ENCODE results near the gene SP2. TPM values are rescaled to one million over a fixed set of nuclear protein-coding genes. Genes with fewer than 3 reads are reported as not detected.
A peak's percentile ranks its signal among the peaks of the same experiment; 100 is the strongest.

The SP2 gene
- polyA plus RNA-seq (2013, experiment 1 of 2) = 26.7 TPM
- 27.6 TPM for polyA plus RNA-seq (2013, experiment 2 of 2)

DNA sequence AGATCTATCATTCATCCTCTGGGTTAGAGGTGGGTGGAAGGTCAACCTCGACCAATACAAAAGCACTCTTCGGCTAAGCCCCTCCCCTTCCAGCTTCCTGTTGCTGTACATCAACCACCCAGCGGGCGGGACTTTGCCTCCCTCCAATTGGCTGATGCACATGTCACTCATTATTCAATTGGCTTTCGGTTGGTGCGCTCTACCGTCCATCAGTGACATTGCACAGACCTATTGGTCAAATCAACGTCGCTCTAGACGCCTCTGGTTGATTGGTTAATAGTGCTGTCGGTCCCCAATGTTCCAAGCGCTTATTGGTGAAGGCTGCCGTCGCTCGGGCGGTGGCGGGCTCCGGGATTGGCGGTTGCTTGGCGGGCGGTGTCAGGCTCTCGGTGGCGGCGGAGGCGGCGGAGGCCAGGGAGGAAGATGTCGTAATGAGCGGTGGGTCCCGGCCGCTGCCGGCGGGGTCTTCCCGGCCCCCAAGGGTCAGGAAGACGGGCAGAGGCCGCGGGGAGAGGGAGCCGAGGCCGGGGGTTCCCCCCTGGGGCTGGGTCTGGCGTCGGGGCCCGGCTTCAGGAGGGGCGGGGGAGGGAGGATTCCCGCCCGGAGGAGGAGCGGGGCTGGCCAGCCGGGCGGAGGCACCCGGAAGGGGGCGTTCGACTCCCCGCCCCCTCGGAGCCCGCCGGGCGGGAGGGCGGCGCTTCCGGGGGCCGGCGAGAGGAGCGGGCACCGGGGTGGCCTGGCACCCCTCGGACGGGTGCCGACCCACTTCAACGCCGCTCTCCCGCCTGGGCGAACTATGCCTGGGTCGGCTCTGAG is at the start of gene SP2:
SP2 (plus strand) TSS at position 381 of the 816 bp plus-strand sequence; CDS start at position 432, 51 bp downstream.
- Histone ChIP-seq H3K14ac (ENCODE audit: low read length) (no peak within 1 kb of the TSS), H3K4me3 (ENCODE audit: low read length in 2 of 2) (peak within 1 kb of the TSS; percentile 90 to 97), H2BK12ac (ENCODE audit: low read length) (no peak within 1 kb of the TSS), H3K4ac (ENCODE audit: low read length) (no peak within 1 kb of the TSS), H3K23ac (ENCODE audit: low read depth, low read length, poor library complexity) (peak within 1 kb of the TSS; percentile 96), H2AK5ac (ENCODE audit: low read depth, low read length) (peak within 1 kb of the TSS; percentile 78), H3K4me1 (ENCODE audit: control insufficient read depth in 2 of 2, insufficient read depth in 1 of 2, low read depth in 1 of 2, low read length in 2 of 2) (peaks cover 6 to 7% of the 10 kb centered on the region in 2 donors), H3K9me3 (replicated peaks in 1 of 2; ENCODE audit: control insufficient read depth in 2 of 2, insufficient read depth in 1 of 2, low read depth in 1 of 2, low read length in 2 of 2) (no peaks in the 10 kb centered on the region), H2BK120ac (ENCODE audit: low read depth, low read length) (no peak within 1 kb of the TSS), H3K18ac (ENCODE audit: low read length) (peak within 1 kb of the TSS; percentile 98), H4K8ac (ENCODE audit: low read depth, low read length) (no peak within 1 kb of the TSS), H3K9ac (ENCODE audit: low read depth, low read length, poor library complexity) (peak within 1 kb of the TSS; percentile 97), H4K91ac (ENCODE audit: low read depth, low read length, poor library complexity) (peak within 1 kb of the TSS; percentile 85), H2BK15ac (ENCODE audit: low read length) (no peak within 1 kb of the TSS), H2BK5ac (ENCODE audit: low read length) (peak within 1 kb of the TSS; percentile 76), H3K79me1 (ENCODE audit: low read depth, low read length) (peaks cover 3% of the 10 kb centered on the region), H3K27me3 (ENCODE audit: control insufficient read depth in 3 of 3, insufficient read depth in 3 of 3, low read depth in 1 of 3, low read length in 3 of 3) (no peaks in the 10 kb centered on the region), H3K36me3 (replicated peaks in 1 of 2; ENCODE audit: control insufficient read depth in 2 of 2, insufficient read depth in 2 of 2, low read length in 2 of 2) (peaks cover 0 to 25% of the 10 kb centered on the region in 2 donors), H3K4me2 (ENCODE audit: insufficient read depth, low read length, poor library complexity, severe bottlenecking) (peak within 1 kb of the TSS; percentile 95), H2AFZ (ENCODE audit: low read length) (peak within 1 kb of the TSS; percentile 91), H3K27ac (replicated peaks; ENCODE audit: low read length) (peak within 1 kb of the TSS; percentile 68)
- WGBS, 2 donors (ENCODE audit: extremely low coverage in 2 of 2, insufficient read length in 2 of 2, insufficient replicate concordance in 1 of 2) = no CpG with 5 or more reads among the region's 70 CpGs
- DNase-seq (ENCODE audit: low spot score) = peak; percentile 100

- Histone ChIP-seq H3K23ac (ENCODE audit: low read depth, low read length, poor library complexity) (peak overlapping the region; percentile 57), H2BK5ac (ENCODE audit: low read length) (peak overlapping the region; percentile 85), H2AK5ac (ENCODE audit: low read depth, low read length) (peak overlapping the region; percentile 71), H3K4me2 (ENCODE audit: insufficient read depth, low read length, poor library complexity, severe bottlenecking) (peak overlapping the region; percentile 59), H2BK120ac (ENCODE audit: low read depth, low read length) (no peak overlapping the region), H3K18ac (ENCODE audit: low read length) (peak overlapping the region; percentile 90), H3K27me3 (ENCODE audit: control insufficient read depth in 3 of 3, insufficient read depth in 3 of 3, low read depth in 1 of 3, low read length in 3 of 3) (peaks cover 37 to 84% (median 71%) of the 10 kb centered on the region in 3 experiments), H4K8ac (ENCODE audit: low read depth, low read length) (no peak overlapping the region), H3K79me1 (ENCODE audit: low read depth, low read length) (no peaks in the 10 kb centered on the region), H2BK12ac (ENCODE audit: low read length) (no peak overlapping the region), H3K27ac (replicated peaks; ENCODE audit: low read length) (no peak overlapping the region), H3K14ac (ENCODE audit: low read length) (no peak overlapping the region), H3K4ac (ENCODE audit: low read length) (peak overlapping the region; percentile 57), H3K36me3 (replicated peaks in 1 of 2; ENCODE audit: control insufficient read depth in 2 of 2, insufficient read depth in 2 of 2, low read length in 2 of 2) (no peaks in the 10 kb centered on the region), H4K91ac (ENCODE audit: low read depth, low read length, poor library complexity) (no peak overlapping the region), H3K4me3 (ENCODE audit: low read length in 2 of 2) (peak overlapping the region; percentile 33 to 68), H3K4me1 (ENCODE audit: control insufficient read depth in 2 of 2, insufficient read depth in 1 of 2, low read depth in 1 of 2, low read length in 2 of 2) (peaks cover 14 to 15% of the 10 kb centered on the region in 2 donors), H3K9ac (ENCODE audit: low read depth, low read length, poor library complexity) (peak overlapping the region; percentile 31), H2AFZ (ENCODE audit: low read length) (peak overlapping the region; percentile 90), H2BK15ac (ENCODE audit: low read length) (peak overlapping the region; percentile 42), H3K9me3 (replicated peaks in 1 of 2; ENCODE audit: control insufficient read depth in 2 of 2, insufficient read depth in 1 of 2, low read depth in 1 of 2, low read length in 2 of 2) (peaks cover 3 to 4% of the 10 kb centered on the region in 2 donors)
- no peak for DNase-seq (ENCODE audit: low spot score)
- WGBS, 2 donors (ENCODE audit: extremely low coverage in 2 of 2, insufficient read length in 2 of 2, insufficient replicate concordance in 1 of 2) = no CpG with 5 or more reads among the region's 31 CpGs
These were observed 49.2 kb upstream of the SP2 start for GRCh38 chr17:47846716-47847340.

DNA sequence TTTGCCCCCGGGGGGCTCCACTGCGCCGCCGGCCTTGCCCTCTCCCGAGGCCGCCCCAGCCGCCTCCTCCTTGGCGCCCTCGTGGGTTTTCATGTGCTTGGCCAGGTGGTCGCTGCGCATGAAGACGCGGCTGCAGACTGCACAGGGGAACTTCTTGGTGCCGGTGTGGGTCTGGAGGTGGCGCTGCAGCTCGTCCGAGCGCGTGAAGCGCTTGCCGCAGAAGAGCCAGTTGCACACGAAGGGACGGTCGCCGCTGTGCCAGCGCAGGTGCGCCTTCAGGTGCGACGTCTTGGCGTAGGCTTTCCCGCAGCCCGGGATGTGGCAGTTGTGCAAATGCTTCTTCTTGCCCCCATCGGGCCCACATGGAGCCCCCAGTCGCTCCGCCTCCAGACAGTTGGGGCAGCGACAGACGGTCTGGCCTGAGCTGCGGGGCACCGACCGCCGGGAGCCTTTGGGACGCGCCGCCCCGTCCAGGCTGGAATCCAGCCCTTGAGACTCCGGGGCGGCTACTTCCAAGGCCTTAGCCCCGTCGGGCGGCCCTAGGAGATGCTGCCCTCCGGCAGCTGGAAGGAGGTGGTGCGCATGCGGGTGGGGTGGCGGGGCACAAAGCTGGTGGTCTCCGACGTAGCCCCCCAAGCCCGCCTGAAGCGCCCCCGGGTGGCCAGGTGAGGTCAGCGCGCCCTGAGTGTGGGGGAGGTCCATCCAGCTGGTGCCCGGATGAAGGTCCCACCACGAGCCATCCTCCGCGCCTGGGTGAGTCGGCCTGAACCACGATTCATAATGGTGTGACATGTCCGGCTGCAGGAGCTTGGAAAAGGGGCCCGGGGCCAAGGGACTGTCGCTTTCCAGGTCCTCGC is 48.5 kb upstream of the SP2 start:
- Histone ChIP-seq H3K79me1 (ENCODE audit: low read depth, low read length) (no peaks in the 10 kb centered on the region), H3K18ac (ENCODE audit: low read length) (peak overlapping the region; percentile 90), H3K4me3 (ENCODE audit: low read length in 2 of 2) (peak overlapping the region; percentile 33 to 68), H4K8ac (ENCODE audit: low read depth, low read length) (no peak overlapping the region), H2AK5ac (ENCODE audit: low read depth, low read length) (peak overlapping the region; percentile 82), H4K91ac (ENCODE audit: low read depth, low read length, poor library complexity) (no peak overlapping the region), H3K23ac (ENCODE audit: low read depth, low read length, poor library complexity) (peak overlapping the region; percentile 57), H3K14ac (ENCODE audit: low read length) (no peak overlapping the region), H3K9me3 (replicated peaks in 1 of 2; ENCODE audit: control insufficient read depth in 2 of 2, insufficient read depth in 1 of 2, low read depth in 1 of 2, low read length in 2 of 2) (peaks cover 3 to 4% of the 10 kb centered on the region in 2 donors), H3K4ac (ENCODE audit: low read length) (no peak overlapping the region), H2BK5ac (ENCODE audit: low read length) (peak overlapping the region; percentile 85), H2BK15ac (ENCODE audit: low read length) (peak overlapping the region; percentile 42), H3K27ac (replicated peaks; ENCODE audit: low read length) (no peak overlapping the region), H3K36me3 (replicated peaks in 1 of 2; ENCODE audit: control insufficient read depth in 2 of 2, insufficient read depth in 2 of 2, low read length in 2 of 2) (no peaks in the 10 kb centered on the region), H3K4me1 (ENCODE audit: control insufficient read depth in 2 of 2, insufficient read depth in 1 of 2, low read depth in 1 of 2, low read length in 2 of 2) (peaks cover 14 to 18% of the 10 kb centered on the region in 2 donors), H2BK120ac (ENCODE audit: low read depth, low read length) (no peak overlapping the region), H3K9ac (ENCODE audit: low read depth, low read length, poor library complexity) (peak overlapping the region; percentile 31), H3K27me3 (ENCODE audit: control insufficient read depth in 3 of 3, insufficient read depth in 3 of 3, low read depth in 1 of 3, low read length in 3 of 3) (peaks cover 43 to 92% (median 79%) of the 10 kb centered on the region in 3 experiments), H3K4me2 (ENCODE audit: insufficient read depth, low read length, poor library complexity, severe bottlenecking) (peak overlapping the region; percentile 19), H2BK12ac (ENCODE audit: low read length) (no peak overlapping the region), H2AFZ (ENCODE audit: low read length) (peak overlapping the region; percentile 90)
- DNase-seq (ENCODE audit: low spot score) = no peak
- WGBS, 2 donors (ENCODE audit: extremely low coverage in 2 of 2, insufficient read length in 2 of 2, insufficient replicate concordance in 1 of 2) = no CpG with 5 or more reads among the region's 71 CpGs
